ENCODE data around the gene RUNX2. TPM values are rescaled to one million over a fixed set of nuclear protein-coding genes. Genes with fewer than 3 reads are reported as not detected.

RUNX2 gene
- total and polyA plus RNA-seq, 10 donors, result 0.86 to 9.4 (median 6.6) TPM

- no peak for DNase-seq
- 74 to 86% (median 76%) methylated on average over 2 of the region's 2 CpGs for WGBS, 5 donors
- intact Hi-C loops (cut with DNase I; ENCODE audit: low total_unique reads), result no loop called here
- no peaks in the 10 kb centered on the region for H3K9me3 ChIP-seq
- H3K4me3 ChIP-seq, result no peak overlapping the region
- TF ChIP-seq POLR2AphosphoS5 (IDR thresholded peaks at IDR 0.05) (no peak), POLR2A (IDR thresholded peaks at IDR 0.05) (no peak), CTCF (IDR thresholded peaks at IDR 0.05 in 8 of 11, conservative IDR thresholded peaks at IDR 0.05 in 3 of 11) (no peak)
- no peaks in the 10 kb centered on the region for H3K36me3 ChIP-seq
- peaks cover 0 to 15% (median 0%) of the 10 kb centered on the region in 6 donors for H3K4me1 ChIP-seq
- H3K27me3 ChIP-seq (replicated peaks in 1 of 7), result no peaks in the 10 kb centered on the region
- H3K27ac ChIP-seq, result no peak overlapping the region
Measured at GRCh38 chr6:45488889-45489288, 160.8 kb downstream of the RUNX2 start.

- no peaks in the 10 kb centered on the region for H3K36me3 ChIP-seq
- WGBS, 5 donors, result 72 to 87% (median 78%) methylated on average over 5 of the region's 5 CpGs
- no peak overlapping the region for H3K27ac ChIP-seq
- H3K4me3 ChIP-seq, result no peak overlapping the region
- no peak for DNase-seq
- no peaks in the 10 kb centered on the region for H3K9me3 ChIP-seq
- no peaks in the 10 kb centered on the region for H3K27me3 ChIP-seq (replicated peaks in 1 of 7)
- intact Hi-C loops (cut with DNase I; ENCODE audit: low total_unique reads), result no loop called here
- no peak for TF ChIP-seq POLR2AphosphoS5 (IDR thresholded peaks at IDR 0.05)
- no peak for TF ChIP-seq CTCF (IDR thresholded peaks at IDR 0.05 in 8 of 11, conservative IDR thresholded peaks at IDR 0.05 in 3 of 11)
- no peak for TF ChIP-seq POLR2A (IDR thresholded peaks at IDR 0.05)
- H3K4me1 ChIP-seq, result peaks cover 0 to 38% (median 15%) of the 10 kb centered on the region in 6 donors
Measured at GRCh38 chr6:45491048-45491735, 163.1 kb downstream of the RUNX2 start.

GRCh38 chr6:45491874-45492273 is 163.7 kb downstream of the RUNX2 start:
- Histone ChIP-seq H3K27ac (no peak overlapping the region), H3K4me1 (peaks cover 0 to 38% (median 20%) of the 10 kb centered on the region in 6 donors), H3K9me3 (no peaks in the 10 kb centered on the region), H3K4me3 (no peak overlapping the region), H3K36me3 (no peaks in the 10 kb centered on the region), H3K27me3 (replicated peaks in 1 of 7) (no peaks in the 10 kb centered on the region)
- 92 to 97% (median 97%) methylated on average over 6 of the region's 6 CpGs for WGBS, 5 donors
- DNase-seq, result no peak
- intact Hi-C loops (cut with DNase I; ENCODE audit: low total_unique reads), result no loop called here
- TF ChIP-seq CTCF (IDR thresholded peaks at IDR 0.05 in 8 of 11, conservative IDR thresholded peaks at IDR 0.05 in 3 of 11), result no peak

- Histone ChIP-seq H3K27ac (no peak overlapping the region), H3K4me3 (no peak overlapping the region), H3K27me3 (replicated peaks in 1 of 7) (no peaks in the 10 kb centered on the region), H3K9me3 (no peaks in the 10 kb centered on the region), H3K4me1 (peaks cover 0 to 37% (median 20%) of the 10 kb centered on the region in 6 donors), H3K36me3 (no peaks in the 10 kb centered on the region)
- intact Hi-C loops (cut with DNase I; ENCODE audit: low total_unique reads), result no loop called here
- TF ChIP-seq POLR2AphosphoS5 (IDR thresholded peaks at IDR 0.05), result no peak
- TF ChIP-seq CTCF (IDR thresholded peaks at IDR 0.05 in 8 of 11, conservative IDR thresholded peaks at IDR 0.05 in 3 of 11), result no peak
- no peak for TF ChIP-seq POLR2A (IDR thresholded peaks at IDR 0.05)
- 87 to 98% (median 95%) methylated on average over 2 of the region's 2 CpGs for WGBS, 5 donors
- DNase-seq, result no peak
Measured at GRCh38 chr6:45493761-45494160, 165.6 kb downstream of the RUNX2 start.

All from spleen (tissue), 11 donors.